HG02981 (cell line): Measurements from ENCODE around the gene THAP3.
A peak's percentile ranks its signal among the peaks of the same experiment; 100 is the strongest.

Experiments used
- ATAC-seq: cut with Tn5 transposase; IDR thresholded peaks from one replicate; pipeline ENCODE4 v1.9.1; 2021; ENCODE audit warnings: mild to moderate bottlenecking, moderate library complexity; ENCODE audit not compliant: unreplicated experiment

The THAP3 gene

DNA sequence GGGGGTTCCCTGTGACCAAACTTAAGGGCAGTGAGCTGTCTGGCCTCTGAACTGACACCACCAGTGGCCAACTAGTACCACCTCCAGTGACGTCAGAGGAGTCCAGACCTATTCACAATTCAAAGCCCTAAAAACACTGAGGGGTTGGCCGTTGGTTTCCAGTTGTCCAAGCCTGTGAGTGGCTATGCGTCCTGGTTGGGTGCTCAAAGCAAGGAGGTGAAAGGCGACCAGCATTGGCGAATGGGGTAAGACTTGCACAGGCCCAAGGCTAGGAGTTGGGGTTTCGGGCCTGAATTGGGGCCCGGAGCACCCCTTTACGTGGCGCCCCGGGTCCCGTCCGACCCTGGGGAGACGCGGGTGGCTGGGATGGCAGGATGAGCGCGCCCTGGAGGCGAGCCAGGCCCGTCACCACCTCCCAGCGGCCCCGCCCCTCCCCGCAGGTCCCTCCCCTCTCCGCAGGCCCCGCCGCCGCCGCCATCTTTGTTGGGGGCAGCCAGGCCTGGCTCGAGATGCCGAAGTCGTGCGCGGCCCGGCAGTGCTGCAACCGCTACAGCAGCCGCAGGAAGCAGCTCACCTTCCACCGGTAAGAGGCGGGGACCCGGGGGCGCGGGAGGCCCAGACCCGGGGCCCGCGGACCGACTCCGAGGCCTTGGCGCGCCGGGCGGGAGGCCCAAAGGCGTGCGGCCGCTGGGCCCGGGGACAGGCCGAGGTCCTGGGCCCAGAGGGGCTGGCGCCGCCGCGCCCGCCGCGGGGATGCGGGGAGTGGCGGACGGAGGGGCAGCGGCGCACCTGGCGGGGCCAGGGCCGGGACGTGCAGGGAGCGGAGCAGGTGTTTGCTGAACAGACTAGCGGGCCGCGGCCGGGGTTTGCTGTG lies at the start of gene THAP3:
Gene THAP3, plus strand, starts transcription at position 159 of the 874 bp plus-strand sequence. Its CDS starts 351 bp downstream, at position 510.
- ATAC-seq: peak; percentile 77

GRCh38 chr1:6577831-6578525 lies 46.7 kb upstream of the THAP3 start:
- ATAC-seq: no peak

- no peak for ATAC-seq
Measured at GRCh38 chr1:6578624-6579373, 45.9 kb upstream of the THAP3 start.

DNA sequence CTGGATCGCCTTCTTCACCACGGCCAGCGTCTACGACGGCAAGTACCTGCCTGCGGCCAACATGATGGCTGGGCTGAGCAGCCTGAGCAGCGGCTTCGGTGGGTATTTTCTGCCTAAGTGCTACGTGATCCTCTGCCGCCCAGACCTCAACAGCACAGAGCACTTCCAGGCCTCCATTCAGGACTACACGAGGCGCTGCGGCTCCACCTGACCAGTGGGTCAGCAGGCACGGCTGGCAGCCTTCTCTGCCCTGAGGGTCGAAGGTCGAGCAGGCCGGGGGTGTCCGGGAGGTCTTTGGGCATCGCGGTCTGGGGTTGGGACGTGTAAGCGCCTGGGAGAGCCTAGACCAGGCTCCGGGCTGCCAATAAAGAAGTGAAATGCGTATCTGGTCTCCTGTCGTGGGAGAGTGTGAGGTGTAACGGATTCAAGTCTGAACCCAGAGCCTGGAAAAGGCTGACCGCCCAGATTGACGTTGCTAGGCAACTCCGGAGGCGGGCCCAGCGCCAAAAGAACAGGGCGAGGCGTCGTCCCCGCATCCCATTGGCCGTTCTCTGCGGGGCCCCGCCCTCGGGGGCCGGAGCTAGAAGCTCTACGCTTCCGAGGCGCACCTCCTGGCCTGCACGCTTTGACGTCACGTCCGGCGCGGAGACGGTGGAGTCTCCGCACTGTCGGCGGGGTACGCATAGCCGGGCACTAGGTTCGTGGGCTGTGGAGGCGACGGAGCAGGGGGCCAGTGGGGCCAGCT lies 45.1 kb upstream of the THAP3 start, which contains the start of gene ZBTB48:
Gene ZBTB48, plus strand, starts transcription at position 621 of the 745 bp plus-strand sequence. CDS start 616 bp downstream, outside the sequence.
- peak; percentile 96 for ATAC-seq

- peak; percentile 21 for ATAC-seq
Measured at GRCh38 chr1:6580119-6580592, 44.5 kb upstream of the THAP3 start.

GRCh38 chr1:6580593-6581409 lies 43.9 kb upstream of the THAP3 start:
- ATAC-seq: no peak

- ATAC-seq: no peak
Measured at GRCh38 chr1:6581561-6582305, 42.9 kb upstream of the THAP3 start.

GRCh38 chr1:6582370-6582769 lies 42.3 kb upstream of the THAP3 start:
- ATAC-seq: no peak

GRCh38 chr1:6584126-6585080 lies 40.3 kb upstream of the THAP3 start:
- no peak for ATAC-seq

DNA sequence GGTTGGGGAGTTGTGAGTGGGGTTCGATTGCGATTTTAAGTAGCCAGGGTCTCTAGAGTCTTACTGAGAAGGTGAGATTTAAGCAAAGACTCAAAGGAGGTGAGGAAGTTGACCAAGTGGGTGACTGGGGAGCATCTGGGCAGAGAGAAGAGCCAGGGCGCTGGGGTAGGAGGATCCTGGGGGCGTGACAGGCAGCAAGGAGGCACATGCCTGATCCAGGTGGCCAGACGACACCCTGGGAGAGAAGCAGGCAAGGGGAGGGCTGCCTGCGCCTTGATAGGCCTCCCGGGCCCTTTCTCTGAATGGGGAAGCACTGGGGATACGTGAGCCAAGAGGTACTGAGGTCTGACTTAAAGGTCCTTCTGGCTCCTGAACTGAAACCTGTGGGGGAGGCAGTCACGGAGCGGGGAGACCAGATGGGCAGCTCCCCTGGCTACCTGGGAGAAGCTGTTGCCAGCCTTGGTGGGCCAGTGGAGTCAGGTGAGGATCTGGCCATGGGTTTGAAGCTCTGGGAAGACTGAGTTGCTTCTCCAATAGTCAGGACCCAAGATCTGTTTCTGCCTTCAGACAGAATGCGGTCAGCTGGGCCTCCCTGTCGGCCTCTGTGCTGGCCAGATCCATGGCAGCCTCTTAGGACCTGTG lies 39.5 kb upstream of the THAP3 start:
- no peak for ATAC-seq

DNA sequence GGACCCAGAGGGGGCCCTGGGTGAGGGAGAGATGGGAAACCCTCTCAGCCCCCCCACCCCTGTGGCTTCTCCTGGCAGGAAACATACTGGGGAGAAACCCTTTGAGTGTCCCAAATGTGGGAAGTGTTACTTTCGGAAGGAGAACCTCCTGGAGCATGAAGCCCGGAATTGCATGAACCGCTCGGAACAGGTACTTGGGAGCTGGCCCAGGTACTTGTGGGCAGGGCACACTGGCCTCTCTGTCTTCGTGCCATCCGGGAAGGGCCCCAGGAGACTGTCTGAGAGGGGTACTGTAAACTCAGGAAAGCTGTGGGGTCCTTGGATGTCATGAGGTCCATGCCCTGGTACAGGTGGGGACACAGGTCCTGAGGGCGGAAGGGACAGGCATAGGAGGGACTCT lies 38.8 kb upstream of the THAP3 start:
- no peak for ATAC-seq

GRCh38 chr1:6586404-6586816 lies 38.3 kb upstream of the THAP3 start:
- ATAC-seq: no peak

GRCh38 chr1:6587261-6588005 lies 37.2 kb upstream of the THAP3 start:
- no peak for ATAC-seq

GRCh38 chr1:6588128-6588892 lies 36.4 kb upstream of the THAP3 start:
- ATAC-seq: no peak

- ATAC-seq: no peak
Measured at GRCh38 chr1:6588893-6589520, 35.7 kb upstream of the THAP3 start.
